Stimulated activated CD8-positive, alpha-beta memory T cell treated with anti-CD3 and anti-CD28 coated beads, Interleukin-4, amount 100 ng/mL, for 1 hour (primary cell): ENCODE data around the gene ADRB2.

ENCODE experiments used
- DNase-seq, 2 donors: peaks; one replicate each; pipeline ENCODE4 v3.0.0-alpha.2; 2020; ENCODE audit warnings: low read depth in 2 of 2, low spot score in 1 of 2

Gene ADRB2

GRCh38 chr5:148830211-148830610, 3.8 kb downstream of the ADRB2 start:
- DNase-seq = no peak

- DNase-seq = no peak
These were observed 5.5 kb downstream of the ADRB2 start for GRCh38 chr5:148831590-148832565.

- DNase-seq = no peak
These were observed 6.7 kb downstream of the ADRB2 start for GRCh38 chr5:148833122-148833521.

- DNase-seq = no peak
These were observed 7.5 kb downstream of the ADRB2 start for GRCh38 chr5:148833925-148834324.

- DNase-seq = no peak
These were observed 8.3 kb downstream of the ADRB2 start for GRCh38 chr5:148834689-148835088.

- no peak for DNase-seq
These were observed 10.2 kb downstream of the ADRB2 start for GRCh38 chr5:148836272-148837250.

GRCh38 chr5:148837383-148837782, 11.0 kb downstream of the ADRB2 start:
- DNase-seq = no peak

GRCh38 chr5:148838357-148838756, 11.9 kb downstream of the ADRB2 start:
- no peak for DNase-seq

- DNase-seq = no peak
These were observed 13.5 kb downstream of the ADRB2 start for GRCh38 chr5:148839960-148840359.

GRCh38 chr5:148840531-148840930, 14.1 kb downstream of the ADRB2 start:
- no peak for DNase-seq

GRCh38 chr5:148841519-148841918, 15.1 kb downstream of the ADRB2 start:
- no peak for DNase-seq

GRCh38 chr5:148842161-148842560, 15.8 kb downstream of the ADRB2 start:
- no peak for DNase-seq

- no peak for DNase-seq
These were observed 17.3 kb downstream of the ADRB2 start for GRCh38 chr5:148843510-148844318.

GRCh38 chr5:148844433-148845280, 18.2 kb downstream of the ADRB2 start:
- DNase-seq = no peak

- DNase-seq = no peak
These were observed 20.5 kb downstream of the ADRB2 start for GRCh38 chr5:148846930-148847329.

- no peak for DNase-seq
These were observed 21.0 kb downstream of the ADRB2 start for GRCh38 chr5:148847456-148847855.

GRCh38 chr5:148848393-148849031, 22.1 kb downstream of the ADRB2 start:
- no peak for DNase-seq

- DNase-seq = no peak
These were observed 23.1 kb downstream of the ADRB2 start for GRCh38 chr5:148849461-148849860.

- no peak for DNase-seq
These were observed 24.4 kb downstream of the ADRB2 start for GRCh38 chr5:148850836-148851235.
